ENCODE measurements around the gene ZFP62.

ZFP62 gene

GRCh38 chr5:180825768-180826525 is 35.1 kb downstream of the ZFP62 start:
- TF ChIP-seq EZH2phosphoT487 (conservative IDR thresholded peaks at IDR 0.05; ENCODE audit: low read length) = no peak
- TF ChIP-seq, protein P1, sequence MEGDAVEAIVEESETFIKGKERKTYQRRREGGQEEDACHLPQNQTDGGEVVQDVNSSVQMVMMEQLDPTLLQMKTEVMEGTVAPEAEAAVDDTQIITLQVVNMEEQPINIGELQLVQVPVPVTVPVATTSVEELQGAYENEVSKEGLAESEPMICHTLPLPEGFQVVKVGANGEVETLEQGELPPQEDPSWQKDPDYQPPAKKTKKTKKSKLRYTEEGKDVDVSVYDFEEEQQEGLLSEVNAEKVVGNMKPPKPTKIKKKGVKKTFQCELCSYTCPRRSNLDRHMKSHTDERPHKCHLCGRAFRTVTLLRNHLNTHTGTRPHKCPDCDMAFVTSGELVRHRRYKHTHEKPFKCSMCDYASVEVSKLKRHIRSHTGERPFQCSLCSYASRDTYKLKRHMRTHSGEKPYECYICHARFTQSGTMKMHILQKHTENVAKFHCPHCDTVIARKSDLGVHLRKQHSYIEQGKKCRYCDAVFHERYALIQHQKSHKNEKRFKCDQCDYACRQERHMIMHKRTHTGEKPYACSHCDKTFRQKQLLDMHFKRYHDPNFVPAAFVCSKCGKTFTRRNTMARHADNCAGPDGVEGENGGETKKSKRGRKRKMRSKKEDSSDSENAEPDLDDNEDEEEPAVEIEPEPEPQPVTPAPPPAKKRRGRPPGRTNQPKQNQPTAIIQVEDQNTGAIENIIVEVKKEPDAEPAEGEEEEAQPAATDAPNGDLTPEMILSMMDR (IDR thresholded peaks at IDR 0.05; ENCODE audit: insufficient read depth, low read length, poor library complexity, severe bottlenecking) = no peak
- Histone ChIP-seq H3K27ac (ENCODE audit: low read depth, low read length) (no peak overlapping the region), H3K27me3 (ENCODE audit: low read length) (no peaks in the 10 kb centered on the region), H3K9me3 (ENCODE audit: insufficient read depth, low read length) (no peaks in the 10 kb centered on the region), H3K9me2 (replicated peaks; ENCODE audit: insufficient read depth, low read length) (no peaks in the 10 kb centered on the region), H2AFZ (ENCODE audit: low read depth, low read length, severe bottlenecking) (no peak overlapping the region), H3K4me2 (ENCODE audit: low read depth, low read length, poor library complexity, severe bottlenecking) (no peak overlapping the region), H4K20me1 (ENCODE audit: low read depth, low read length) (no peaks in the 10 kb centered on the region), H3K9ac (ENCODE audit: low read length) (no peak overlapping the region), H3K36me3 (ENCODE audit: low read length) (peaks cover 10% of the 10 kb centered on the region; the same call in 1 of the 2 replicates), H3F3A (ENCODE audit: insufficient read depth) (no peaks in the 10 kb centered on the region), H3K79me2 (ENCODE audit: insufficient read depth, low read length) (peaks cover 9% of the 10 kb centered on the region; the same call in 1 of the 2 replicates), H3K4me3 (ENCODE audit: insufficient read depth, low read length, poor library complexity, severe bottlenecking) (no peak overlapping the region)

- no peaks in the 10 kb centered on the region for H3K9me3 ChIP-seq (ENCODE audit: insufficient read depth, low read length)
- H3K4me2 ChIP-seq (ENCODE audit: low read depth, low read length, poor library complexity, severe bottlenecking) = no peak overlapping the region
- TF ChIP-seq, protein P1 (IDR thresholded peaks at IDR 0.05; ENCODE audit: insufficient read depth, low read length, poor library complexity, severe bottlenecking) = no peak
- no peak for TF ChIP-seq EZH2phosphoT487 (conservative IDR thresholded peaks at IDR 0.05; ENCODE audit: low read length)
- no peaks in the 10 kb centered on the region for H3K9me2 ChIP-seq (replicated peaks; ENCODE audit: insufficient read depth, low read length)
- H3K79me2 ChIP-seq (ENCODE audit: insufficient read depth, low read length) = peaks cover under 1% of the 10 kb centered on the region; the same call in 1 of the 2 replicates
- no peak overlapping the region for H3K4me3 ChIP-seq (ENCODE audit: insufficient read depth, low read length, poor library complexity, severe bottlenecking)
- H3F3A ChIP-seq (ENCODE audit: insufficient read depth) = no peaks in the 10 kb centered on the region
- no peak overlapping the region for H2AFZ ChIP-seq (ENCODE audit: low read depth, low read length, severe bottlenecking)
- no peaks in the 10 kb centered on the region for H3K27me3 ChIP-seq (ENCODE audit: low read length)
- H4K20me1 ChIP-seq (ENCODE audit: low read depth, low read length) = no peaks in the 10 kb centered on the region
- H3K36me3 ChIP-seq (ENCODE audit: low read length) = peaks cover 6% of the 10 kb centered on the region; the same call in 1 of the 2 replicates
- H3K9ac ChIP-seq (ENCODE audit: low read length) = no peak overlapping the region
- no peak overlapping the region for H3K27ac ChIP-seq (ENCODE audit: low read depth, low read length)
Observed at GRCh38 chr5:180824630-180825476, 36.2 kb downstream of the ZFP62 start.

GRCh38 chr5:180823940-180824629 is 37.0 kb downstream of the ZFP62 start:
- Histone ChIP-seq H2AFZ (ENCODE audit: low read depth, low read length, severe bottlenecking) (no peak overlapping the region), H3K36me3 (ENCODE audit: low read length) (no peaks in the 10 kb centered on the region), H3K4me2 (ENCODE audit: low read depth, low read length, poor library complexity, severe bottlenecking) (no peak overlapping the region), H3K27me3 (ENCODE audit: low read length) (no peaks in the 10 kb centered on the region), H3K27ac (ENCODE audit: low read depth, low read length) (no peak overlapping the region), H3K9ac (ENCODE audit: low read length) (no peak overlapping the region), H3K79me2 (ENCODE audit: insufficient read depth, low read length) (no peaks in the 10 kb centered on the region), H3K4me3 (ENCODE audit: insufficient read depth, low read length, poor library complexity, severe bottlenecking) (no peak overlapping the region), H3F3A (ENCODE audit: insufficient read depth) (no peaks in the 10 kb centered on the region), H3K9me2 (replicated peaks; ENCODE audit: insufficient read depth, low read length) (no peaks in the 10 kb centered on the region), H4K20me1 (ENCODE audit: low read depth, low read length) (no peaks in the 10 kb centered on the region), H3K9me3 (ENCODE audit: insufficient read depth, low read length) (no peaks in the 10 kb centered on the region)
- TF ChIP-seq, protein P1 (IDR thresholded peaks at IDR 0.05; ENCODE audit: insufficient read depth, low read length, poor library complexity, severe bottlenecking) = no peak
- no peak for TF ChIP-seq EZH2phosphoT487 (conservative IDR thresholded peaks at IDR 0.05; ENCODE audit: low read length)
